Activated CD4-positive, alpha-beta memory T cell treated with anti-CD3 and anti-CD28 coated beads for 36 hours (primary cell): ENCODE measurements around the gene TMPRSS7. TPM values are rescaled to one million over a fixed set of nuclear protein-coding genes. Genes with fewer than 3 reads are reported as not detected.

Experiments used
- CTCF ChIA-PET: fragments of 350-600 bp; sonication (Branson Sonifier 250); formaldehyde crosslinking; loops from one replicate; lab custom pipeline; 2021; ENCODE audit warnings: antibody characterized with exemption, inconsistent platforms; lab: Charles Lee
- POLR2A ChIA-PET: fragments of 350-600 bp; sonication (Branson Sonifier 250); formaldehyde crosslinking; loops from one replicate; lab custom pipeline; 2021; ENCODE audit warnings: antibody characterized with exemption; lab: Charles Lee
- DNase-seq: peaks from one replicate; pipeline ENCODE4 v3.0.0-alpha.2; 2020
- H3K27ac Mint-ChIP-seq: one replicate; pipeline ENCODE4 v1.8.0; 2021; ENCODE audit warnings: mixed read lengths
- H3K27me3 Mint-ChIP-seq: one replicate; pipeline ENCODE4 v1.8.0; 2021; ENCODE audit warnings: mixed read lengths
- H3K36me3 Mint-ChIP-seq: one replicate; pipeline ENCODE4 v1.8.0; 2021; ENCODE audit warnings: mixed read lengths
- H3K4me1 Mint-ChIP-seq: one replicate; pipeline ENCODE4 v1.8.0; 2021; ENCODE audit warnings: low read depth, mixed read lengths
- H3K4me3 Mint-ChIP-seq: one replicate; pipeline ENCODE4 v1.8.0; 2021; ENCODE audit warnings: mild to moderate bottlenecking, mixed read lengths
- H3K9me3 Mint-ChIP-seq: one replicate; pipeline ENCODE4 v1.8.0; 2021; ENCODE audit warnings: mixed read lengths
- intact Hi-C: fragments of 100-400 bp; cut with micrococcal nuclease; formaldehyde crosslinking; loops from one replicate; pipeline ENCODE4 v1.15.1; 2023
- total RNA-seq, 2 experiments: library from RNA; stranded (reverse); gene quantifications; one replicate each; pipeline ENCODE4 v1.2.3, GENCODE V29; 2021

The TMPRSS7 gene
- total RNA-seq, 2 experiments from 2014 or later = not detected

GRCh38 chr3:112089956-112090886, 55.7 kb downstream of the TMPRSS7 start:
- ChIA-PET CTCF (interaction anchor here (1.1 to 1.5 kb wide), 2 partner anchors 21 to 47 kb away, joined by 4 to 6 read pairs; no protein-coding TSS in a partner anchor), POLR2A (interaction anchor here (0.6 kb wide), 2 partner anchors 11 to 22 kb away, joined by 3 to 4 read pairs; no protein-coding TSS in a partner anchor)
- peaks cover 39% of the 10 kb centered on the region for H3K4me1 Mint-ChIP-seq
- H3K9me3 Mint-ChIP-seq = no peaks in the 10 kb centered on the region
- H3K27ac Mint-ChIP-seq = no peak overlapping the region
- no peak overlapping the region for H3K4me3 Mint-ChIP-seq
- intact Hi-C loops = no loop called here
- H3K36me3 Mint-ChIP-seq = no peaks in the 10 kb centered on the region
- H3K27me3 Mint-ChIP-seq = peaks cover 3% of the 10 kb centered on the region
- no peak for DNase-seq

- no peak overlapping the region for H3K27ac Mint-ChIP-seq
- H3K9me3 Mint-ChIP-seq = no peaks in the 10 kb centered on the region
- ChIA-PET CTCF (interaction anchor here (1.1 to 1.5 kb wide), 3 partner anchors 20 to 48 kb away, joined by 3 to 6 read pairs (median 4); no protein-coding TSS in a partner anchor), POLR2A (interaction anchor here (0.6 kb wide), 1 partner anchor 12 kb away, joined by 3 read pairs; no protein-coding TSS in a partner anchor)
- H3K27me3 Mint-ChIP-seq = peaks cover 3% of the 10 kb centered on the region
- H3K4me1 Mint-ChIP-seq = peaks cover 39% of the 10 kb centered on the region
- no peaks in the 10 kb centered on the region for H3K36me3 Mint-ChIP-seq
- no peak overlapping the region for H3K4me3 Mint-ChIP-seq
- DNase-seq = no peak
- intact Hi-C loops = no loop called here
Measured at GRCh38 chr3:112090887-112091586, 56.5 kb downstream of the TMPRSS7 start.

- intact Hi-C loops = no loop called here
- H3K27ac Mint-ChIP-seq = no peak overlapping the region
- DNase-seq = no peak
- H3K36me3 Mint-ChIP-seq = no peaks in the 10 kb centered on the region
- H3K4me3 Mint-ChIP-seq = no peak overlapping the region
- ChIA-PET CTCF (interaction anchor here (1.0 kb wide), 2 partner anchors 212 to 372 kb away, joined by 3 to 4 read pairs; no protein-coding TSS in a partner anchor), POLR2A (no interaction called here)
- no peaks in the 10 kb centered on the region for H3K9me3 Mint-ChIP-seq
- peaks cover 1% of the 10 kb centered on the region for H3K27me3 Mint-ChIP-seq
- H3K4me1 Mint-ChIP-seq = peaks cover 32% of the 10 kb centered on the region
Measured at GRCh38 chr3:112092496-112093179, 58.1 kb downstream of the TMPRSS7 start.

- no peak overlapping the region for H3K27ac Mint-ChIP-seq
- POLR2A ChIA-PET = no interaction called here
- H3K9me3 Mint-ChIP-seq = no peaks in the 10 kb centered on the region
Measured at GRCh38 chr3:112093180-112093522, 58.6 kb downstream of the TMPRSS7 start.

GRCh38 chr3:112095731-112096130, 61.2 kb downstream of the TMPRSS7 start:
- Mint-ChIP-seq H3K4me1 (peaks cover 27% of the 10 kb centered on the region), H3K27me3 (no peaks in the 10 kb centered on the region), H3K4me3 (no peak overlapping the region), H3K27ac (no peak overlapping the region), H3K9me3 (no peaks in the 10 kb centered on the region), H3K36me3 (no peaks in the 10 kb centered on the region)
- no peak for DNase-seq
- POLR2A ChIA-PET = no interaction called here
- CTCF ChIA-PET = no interaction called here
- intact Hi-C loops = no loop called here

More at GRCh38 chr3:112093180-112093522, 58.6 kb downstream of the TMPRSS7 start:
- CTCF ChIA-PET = interaction anchor here (1.0 kb wide), 1 partner anchor 373 kb away, joined by 3 read pairs; no protein-coding TSS in a partner anchor
- H3K27me3 Mint-ChIP-seq = peaks cover 1% of the 10 kb centered on the region
- no peak for DNase-seq
- no peaks in the 10 kb centered on the region for H3K36me3 Mint-ChIP-seq
- no peak overlapping the region for H3K4me3 Mint-ChIP-seq
- peaks cover 32% of the 10 kb centered on the region for H3K4me1 Mint-ChIP-seq
- intact Hi-C loops = no loop called here

- CTCF ChIA-PET = no interaction called here
- Mint-ChIP-seq H3K27me3 (no peaks in the 10 kb centered on the region), H3K4me3 (no peak overlapping the region), H3K36me3 (no peaks in the 10 kb centered on the region), H3K27ac (no peak overlapping the region), H3K9me3 (no peaks in the 10 kb centered on the region), H3K4me1 (peaks cover 23% of the 10 kb centered on the region)
- DNase-seq = no peak
- intact Hi-C loops = no loop called here
- POLR2A ChIA-PET = no interaction called here
Measured at GRCh38 chr3:112096176-112096575, 61.6 kb downstream of the TMPRSS7 start.

- POLR2A ChIA-PET = no interaction called here
- Mint-ChIP-seq H3K27me3 (no peaks in the 10 kb centered on the region), H3K36me3 (no peaks in the 10 kb centered on the region), H3K9me3 (no peaks in the 10 kb centered on the region), H3K27ac (no peak overlapping the region), H3K4me1 (peaks cover 21% of the 10 kb centered on the region), H3K4me3 (no peak overlapping the region)
- DNase-seq = peak; percentile 49
- intact Hi-C loops = no loop called here
- CTCF ChIA-PET = interaction anchor here (0.6 to 2.2 kb wide), 2 partner anchors 10 to 14 kb away, joined by 3 to 13 read pairs; no protein-coding TSS in a partner anchor
Measured at GRCh38 chr3:112097378-112097777, 62.8 kb downstream of the TMPRSS7 start.

GRCh38 chr3:112101916-112102315, 67.4 kb downstream of the TMPRSS7 start:
- CTCF ChIA-PET = no interaction called here
- H3K9me3 Mint-ChIP-seq = no peaks in the 10 kb centered on the region
- POLR2A ChIA-PET = no interaction called here
- intact Hi-C loops = no loop called here
- no peak overlapping the region for H3K27ac Mint-ChIP-seq
- no peak overlapping the region for H3K4me3 Mint-ChIP-seq
- no peaks in the 10 kb centered on the region for H3K27me3 Mint-ChIP-seq
- H3K36me3 Mint-ChIP-seq = no peaks in the 10 kb centered on the region
- no peak for DNase-seq
- H3K4me1 Mint-ChIP-seq = peaks cover 9% of the 10 kb centered on the region

GRCh38 chr3:112104774-112105173, 70.2 kb downstream of the TMPRSS7 start:
- CTCF ChIA-PET = no interaction called here

GRCh38 chr3:112109322-112109721, 74.8 kb downstream of the TMPRSS7 start:
- ChIA-PET CTCF (interaction anchor here (1.0 to 3.5 kb wide), 5 partner anchors 28 to 422 kb away, joined by 3 to 42 read pairs (median 3); partner anchors contain the start of gene SLC9C1), POLR2A (no interaction called here)
- H3K27me3 Mint-ChIP-seq = no peaks in the 10 kb centered on the region
- no peak overlapping the region for H3K27ac Mint-ChIP-seq
- no peaks in the 10 kb centered on the region for H3K9me3 Mint-ChIP-seq
- no peaks in the 10 kb centered on the region for H3K36me3 Mint-ChIP-seq
- H3K4me1 Mint-ChIP-seq = peaks cover 5% of the 10 kb centered on the region
- no peak overlapping the region for H3K4me3 Mint-ChIP-seq
- intact Hi-C loops = no loop called here
- DNase-seq = no peak

More at GRCh38 chr3:112104774-112105173, 70.2 kb downstream of the TMPRSS7 start:
- Mint-ChIP-seq H3K9me3 (no peaks in the 10 kb centered on the region), H3K27ac (no peak overlapping the region), H3K36me3 (no peaks in the 10 kb centered on the region), H3K4me3 (no peak overlapping the region), H3K27me3 (no peaks in the 10 kb centered on the region), H3K4me1 (no peaks in the 10 kb centered on the region)
- POLR2A ChIA-PET = no interaction called here
- intact Hi-C loops = no loop called here
- no peak for DNase-seq

GRCh38 chr3:112111785-112112402, 77.4 kb downstream of the TMPRSS7 start:
- CTCF ChIA-PET = interaction anchor here (0.6 to 3.5 kb wide), 60 partner anchors 9 to 458 kb away, joined by 3 to 42 read pairs (median 5); partner anchors contain the start of genes CD200, GCSAM and SLC9C1
- no peak overlapping the region for H3K27ac Mint-ChIP-seq
- POLR2A ChIA-PET = interaction anchor here (0.6 kb wide), 1 partner anchor 22 kb away, joined by 4 read pairs; no protein-coding TSS in a partner anchor
- H3K4me3 Mint-ChIP-seq = no peak overlapping the region
- no peaks in the 10 kb centered on the region for H3K9me3 Mint-ChIP-seq
- peaks cover 7% of the 10 kb centered on the region for H3K4me1 Mint-ChIP-seq
- intact Hi-C loops = loop anchor here (1.0 to 5.0 kb wide), 5 partner anchors 17 to 420 kb away; no protein-coding TSS in a partner anchor
- DNase-seq = peak; percentile 71
- H3K27me3 Mint-ChIP-seq = no peaks in the 10 kb centered on the region
- H3K36me3 Mint-ChIP-seq = no peaks in the 10 kb centered on the region
